NCI-H1105 treated with DMSO at 0.1 percent for 48 hours (cell line): Measurements from ENCODE around the gene PZP.

Experiments
- DNase-seq: peaks from one replicate; lab custom pipeline; 2025; lab: John Stamatoyannopoulos, UW

The PZP gene

DNA sequence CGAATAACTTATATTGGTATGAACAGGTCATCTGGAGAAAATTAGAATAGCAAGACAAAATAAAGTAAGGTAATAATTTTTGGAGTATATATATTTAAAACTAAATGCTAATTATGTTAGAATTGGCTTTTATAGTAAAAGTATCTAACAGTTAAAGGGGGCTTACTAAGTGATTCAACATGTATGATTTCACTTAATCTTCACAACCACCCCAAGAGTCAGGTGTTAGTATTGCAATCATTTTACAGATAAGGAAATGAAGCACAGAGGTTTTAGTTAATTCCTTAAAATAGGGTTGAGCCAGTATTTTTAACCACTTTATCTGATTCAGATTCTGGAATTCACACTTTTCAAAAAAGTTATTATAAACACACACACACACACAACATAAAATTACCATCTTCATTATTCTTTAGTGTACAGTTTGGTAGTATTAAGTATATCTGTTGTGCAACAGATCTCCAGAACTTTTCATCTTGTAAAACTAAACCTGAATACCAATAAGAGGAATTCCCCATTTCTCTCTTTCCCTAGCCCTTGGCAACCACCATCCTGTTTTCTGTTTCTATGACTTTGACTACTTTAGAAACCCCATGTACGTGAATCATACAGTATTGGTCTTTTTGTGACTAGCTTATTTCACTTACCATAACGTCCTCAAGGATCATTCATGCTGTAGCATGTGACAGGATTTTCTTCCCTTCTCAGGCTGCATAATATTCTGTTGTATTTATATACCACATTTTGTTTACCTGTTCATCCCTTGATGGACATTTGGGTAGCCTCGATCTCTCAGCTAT lies 104.9 kb downstream of the PZP start:
- no peak for DNase-seq

DNA sequence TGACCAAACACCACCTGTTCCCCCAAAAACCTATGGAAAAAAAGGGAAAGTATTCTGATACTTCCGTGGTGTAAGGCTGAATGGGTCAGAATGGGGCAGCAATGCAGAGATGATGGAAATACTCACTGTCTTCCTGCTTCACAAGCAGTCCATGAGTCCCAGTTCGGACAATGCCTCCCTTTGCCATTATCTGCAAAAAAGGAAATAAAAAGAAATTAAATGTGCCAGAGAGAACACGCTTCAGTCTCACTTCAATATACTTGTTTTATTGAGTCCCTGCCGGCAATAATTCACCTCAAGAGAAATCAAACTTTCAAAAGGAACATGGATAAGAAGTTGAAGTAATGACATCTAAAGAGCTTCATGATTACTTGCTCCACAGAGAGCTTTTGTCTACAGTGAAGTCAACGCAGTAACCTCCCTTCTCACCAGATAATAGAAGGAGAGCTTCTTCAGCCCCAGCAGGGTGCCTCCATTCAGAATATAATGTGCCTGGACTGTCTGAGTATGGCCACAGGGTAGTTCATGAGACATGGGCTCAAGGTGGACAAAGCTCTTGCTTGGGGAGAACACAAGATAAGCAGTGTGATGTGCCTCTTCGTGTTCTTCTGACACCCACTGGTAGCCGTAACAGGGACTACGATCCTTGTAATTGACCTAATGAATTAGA lies 107.0 kb downstream of the PZP start:
- DNase-seq = no peak

DNA sequence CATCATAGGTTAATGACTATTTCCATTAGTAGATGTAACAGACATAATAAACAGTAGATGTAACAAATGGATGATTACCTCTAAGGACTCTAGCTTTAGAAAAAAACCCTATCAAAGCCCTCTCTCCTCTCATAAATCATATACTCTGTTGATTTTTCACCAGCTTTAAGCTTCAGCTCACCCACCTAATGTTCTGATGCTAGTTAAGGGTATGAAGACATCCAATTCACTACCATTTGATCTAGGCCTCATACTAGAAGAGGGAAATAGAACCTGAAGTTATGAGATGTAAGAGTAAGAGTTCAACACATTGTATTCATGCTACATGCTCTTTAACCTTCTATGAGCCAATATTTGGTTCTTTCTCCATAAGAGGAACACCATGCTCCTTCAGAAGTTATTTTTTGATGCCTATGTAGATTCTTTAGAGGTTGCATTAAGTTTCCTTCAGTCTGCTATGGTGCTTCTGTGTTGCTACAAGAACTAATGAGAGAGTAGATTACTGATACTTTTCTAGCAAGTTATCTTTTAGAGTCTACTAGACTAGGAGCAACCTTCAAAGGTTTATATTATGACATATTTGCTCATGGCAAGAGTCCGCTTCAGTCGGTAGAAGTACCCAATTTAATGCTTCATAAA lies 108.5 kb downstream of the PZP start:
- no peak for DNase-seq
